ENCODE data around the gene CABP5.
"Not testable (repeated sequence)": the region's sequence is repeated elsewhere in the genome, so short reads cannot be mapped to it uniquely, and the experiment has no call there.

CABP5 gene

GRCh38 chr19:48043675-48044258 is at the start of gene CABP5:
Gene CABP5 (minus strand): TSS chr19:48044079. CDS start chr19:48043922, 157 bp downstream.
- ATAC-seq = no peak
- DNase-seq (ENCODE audit: low spot score in 2 of 2) = no peak
- H3K4me1 Mint-ChIP-seq = no peaks in the 10 kb centered on the region
- H3K27ac Mint-ChIP-seq = no peak within 1 kb of the TSS
- no peaks in the 10 kb centered on the region for H3K36me3 Mint-ChIP-seq
- no peak within 1 kb of the TSS for H3K4me3 Mint-ChIP-seq
- H3K9me3 Mint-ChIP-seq = peaks cover 3% of the 10 kb centered on the region

GRCh38 chr19:48091111-48091718 is 47.3 kb upstream of the CABP5 start:
- H3K4me3 Mint-ChIP-seq; ATAC-seq; H3K9me3 Mint-ChIP-seq; DNase-seq (ENCODE audit: low spot score in 2 of 2); H3K27ac Mint-ChIP-seq: not testable (repeated sequence)
- Mint-ChIP-seq H3K4me1 (peaks cover 20% of the 10 kb centered on the region), H3K36me3 (peaks cover 21% of the 10 kb centered on the region)

- Mint-ChIP-seq H3K27ac (no peak overlapping the region), H3K36me3 (peaks cover 12% of the 10 kb centered on the region), H3K4me3 (no peak overlapping the region), H3K4me1 (peaks cover 20% of the 10 kb centered on the region), H3K9me3 (peaks cover 5% of the 10 kb centered on the region)
- ATAC-seq (no peak), DNase-seq (ENCODE audit: low spot score in 2 of 2) (no peak)
These were observed 46.5 kb upstream of the CABP5 start for GRCh38 chr19:48090281-48090802.

GRCh38 chr19:48088991-48089390 is 45.1 kb upstream of the CABP5 start:
- not testable (repeated sequence) for H3K4me1 Mint-ChIP-seq; H3K27ac Mint-ChIP-seq; ATAC-seq; H3K4me3 Mint-ChIP-seq; DNase-seq (ENCODE audit: low spot score in 2 of 2); H3K9me3 Mint-ChIP-seq; H3K36me3 Mint-ChIP-seq

- Mint-ChIP-seq H3K9me3 (no peaks in the 10 kb centered on the region), H3K4me1 (no peaks in the 10 kb centered on the region)
These were observed 42.3 kb upstream of the CABP5 start for GRCh38 chr19:48085904-48086864.

GRCh38 chr19:48085076-48085475 is 41.2 kb upstream of the CABP5 start:
- DNase-seq (ENCODE audit: low spot score in 2 of 2) = no peak
- Mint-ChIP-seq H3K27ac (no peak overlapping the region), H3K4me1 (no peaks in the 10 kb centered on the region), H3K36me3 (no peaks in the 10 kb centered on the region), H3K4me3 (no peak overlapping the region), H3K9me3 (no peaks in the 10 kb centered on the region)
- ATAC-seq = no peak

More at GRCh38 chr19:48085904-48086864, 42.3 kb upstream of the CABP5 start:
- DNase-seq (ENCODE audit: low spot score in 2 of 2) = no peak
- no peaks in the 10 kb centered on the region for H3K36me3 Mint-ChIP-seq
- ATAC-seq = no peak
- H3K4me3 Mint-ChIP-seq = no peak overlapping the region
- H3K27ac Mint-ChIP-seq = no peak overlapping the region

- Mint-ChIP-seq H3K4me1 (no peaks in the 10 kb centered on the region), H3K4me3 (no peak overlapping the region), H3K27ac (no peak overlapping the region), H3K9me3 (no peaks in the 10 kb centered on the region), H3K36me3 (no peaks in the 10 kb centered on the region)
- ATAC-seq (no peak), DNase-seq (ENCODE audit: low spot score in 2 of 2) (no peak)
These were observed 37.2 kb upstream of the CABP5 start for GRCh38 chr19:48081106-48081505.

GRCh38 chr19:48070177-48070769 is 26.4 kb upstream of the CABP5 start:
- H3K4me1 Mint-ChIP-seq; DNase-seq (ENCODE audit: low spot score in 2 of 2); H3K27ac Mint-ChIP-seq; H3K9me3 Mint-ChIP-seq; H3K4me3 Mint-ChIP-seq; ATAC-seq: not testable (repeated sequence)
- peaks cover 10% of the 10 kb centered on the region for H3K36me3 Mint-ChIP-seq

- DNase-seq (ENCODE audit: low spot score in 2 of 2) = no peak
- Mint-ChIP-seq H3K4me1 (no peaks in the 10 kb centered on the region), H3K4me3 (no peak overlapping the region), H3K27ac (no peak overlapping the region), H3K9me3 (no peaks in the 10 kb centered on the region), H3K36me3 (peaks cover 9% of the 10 kb centered on the region)
- ATAC-seq = no peak
These were observed 25.6 kb upstream of the CABP5 start for GRCh38 chr19:48069435-48069834.

GRCh38 chr19:48064509-48064908 is 20.6 kb upstream of the CABP5 start:
- ATAC-seq = no peak

GRCh38 chr19:48061401-48062344 is 17.8 kb upstream of the CABP5 start:
- Mint-ChIP-seq H3K9me3 (no peaks in the 10 kb centered on the region), H3K36me3 (no peaks in the 10 kb centered on the region), H3K4me3 (no peak overlapping the region), H3K4me1 (no peaks in the 10 kb centered on the region), H3K27ac (no peak overlapping the region)
- no peak for ATAC-seq
- DNase-seq (ENCODE audit: low spot score in 2 of 2) = no peak

More at GRCh38 chr19:48064509-48064908, 20.6 kb upstream of the CABP5 start:
- no peak for DNase-seq (ENCODE audit: low spot score in 2 of 2)
- Mint-ChIP-seq H3K4me3 (no peak overlapping the region), H3K9me3 (no peaks in the 10 kb centered on the region), H3K27ac (no peak overlapping the region), H3K4me1 (no peaks in the 10 kb centered on the region), H3K36me3 (peaks cover 2% of the 10 kb centered on the region)

- Mint-ChIP-seq H3K9me3 (no peaks in the 10 kb centered on the region), H3K27ac (no peak overlapping the region), H3K36me3 (no peaks in the 10 kb centered on the region), H3K4me1 (no peaks in the 10 kb centered on the region), H3K4me3 (no peak overlapping the region)
- no peak for ATAC-seq
- no peak for DNase-seq (ENCODE audit: low spot score in 2 of 2)
These were observed 16.5 kb upstream of the CABP5 start for GRCh38 chr19:48060381-48060780.

- Mint-ChIP-seq H3K27ac (no peak overlapping the region), H3K9me3 (no peaks in the 10 kb centered on the region), H3K4me3 (no peak overlapping the region), H3K4me1 (no peaks in the 10 kb centered on the region), H3K36me3 (no peaks in the 10 kb centered on the region)
- ATAC-seq (no peak), DNase-seq (ENCODE audit: low spot score in 2 of 2) (no peak)
These were observed 15.5 kb upstream of the CABP5 start for GRCh38 chr19:48059331-48059730.

- ATAC-seq = no peak
- DNase-seq (ENCODE audit: low spot score in 2 of 2) = no peak
- H3K27ac Mint-ChIP-seq = no peak overlapping the region
- H3K9me3 Mint-ChIP-seq = no peaks in the 10 kb centered on the region
- H3K4me3 Mint-ChIP-seq = no peak overlapping the region
- no peaks in the 10 kb centered on the region for H3K4me1 Mint-ChIP-seq
- no peaks in the 10 kb centered on the region for H3K36me3 Mint-ChIP-seq
These were observed 10.0 kb upstream of the CABP5 start for GRCh38 chr19:48053856-48054255.
